Measurements from ENCODE around the gene CFAP97D2.

- TF ChIP-seq, protein P1, sequence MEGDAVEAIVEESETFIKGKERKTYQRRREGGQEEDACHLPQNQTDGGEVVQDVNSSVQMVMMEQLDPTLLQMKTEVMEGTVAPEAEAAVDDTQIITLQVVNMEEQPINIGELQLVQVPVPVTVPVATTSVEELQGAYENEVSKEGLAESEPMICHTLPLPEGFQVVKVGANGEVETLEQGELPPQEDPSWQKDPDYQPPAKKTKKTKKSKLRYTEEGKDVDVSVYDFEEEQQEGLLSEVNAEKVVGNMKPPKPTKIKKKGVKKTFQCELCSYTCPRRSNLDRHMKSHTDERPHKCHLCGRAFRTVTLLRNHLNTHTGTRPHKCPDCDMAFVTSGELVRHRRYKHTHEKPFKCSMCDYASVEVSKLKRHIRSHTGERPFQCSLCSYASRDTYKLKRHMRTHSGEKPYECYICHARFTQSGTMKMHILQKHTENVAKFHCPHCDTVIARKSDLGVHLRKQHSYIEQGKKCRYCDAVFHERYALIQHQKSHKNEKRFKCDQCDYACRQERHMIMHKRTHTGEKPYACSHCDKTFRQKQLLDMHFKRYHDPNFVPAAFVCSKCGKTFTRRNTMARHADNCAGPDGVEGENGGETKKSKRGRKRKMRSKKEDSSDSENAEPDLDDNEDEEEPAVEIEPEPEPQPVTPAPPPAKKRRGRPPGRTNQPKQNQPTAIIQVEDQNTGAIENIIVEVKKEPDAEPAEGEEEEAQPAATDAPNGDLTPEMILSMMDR (IDR thresholded peaks at IDR 0.05; ENCODE audit: low read length) = no peak
- no peak for TF ChIP-seq EZH2 (optimal IDR thresholded peaks at IDR 0.05; ENCODE audit: low read depth, low read length)
These were observed 32.9 kb upstream of the CFAP97D2 start for GRCh38 chr13:114146173-114146572.
